Inferior parietal cortex (tissue), 1 donor: ENCODE measurements around the gene PPP3R2.
"Not testable (repeated sequence)": the region's sequence is repeated elsewhere in the genome, so short reads cannot be mapped to it uniquely, and the experiment has no call there.

Source experiments
- DNase-seq: peaks from one replicate; pipeline ENCODE4 v3.0.0-alpha.2; 2016; ENCODE audit errors: extremely low spot score

Gene PPP3R2

DNA sequence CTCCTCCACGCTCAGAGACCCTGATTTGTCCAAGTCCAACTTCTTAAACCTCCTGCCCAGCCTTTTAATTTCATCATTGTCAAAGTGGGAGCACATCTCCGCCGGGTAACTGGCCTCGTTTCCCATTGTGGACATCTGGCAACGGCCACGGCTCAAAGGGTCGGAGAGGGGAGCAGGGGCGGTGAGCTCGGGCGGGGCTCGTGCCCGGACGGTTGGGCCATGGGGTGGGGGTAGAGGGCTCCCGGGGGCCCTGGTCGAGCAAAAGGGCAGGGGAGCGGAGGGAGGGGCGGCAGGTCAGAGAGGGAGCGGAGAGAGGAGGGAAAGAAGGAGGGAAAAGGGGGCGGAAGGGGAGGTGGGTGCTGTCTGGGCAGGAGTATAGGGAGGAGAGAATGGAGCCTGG lies at the start of gene PPP3R2:
PPP3R2 (minus strand) TSS at position 174 of the 400 bp plus-strand sequence; CDS start at position 126, 48 bp downstream.
- no peak for DNase-seq

DNA sequence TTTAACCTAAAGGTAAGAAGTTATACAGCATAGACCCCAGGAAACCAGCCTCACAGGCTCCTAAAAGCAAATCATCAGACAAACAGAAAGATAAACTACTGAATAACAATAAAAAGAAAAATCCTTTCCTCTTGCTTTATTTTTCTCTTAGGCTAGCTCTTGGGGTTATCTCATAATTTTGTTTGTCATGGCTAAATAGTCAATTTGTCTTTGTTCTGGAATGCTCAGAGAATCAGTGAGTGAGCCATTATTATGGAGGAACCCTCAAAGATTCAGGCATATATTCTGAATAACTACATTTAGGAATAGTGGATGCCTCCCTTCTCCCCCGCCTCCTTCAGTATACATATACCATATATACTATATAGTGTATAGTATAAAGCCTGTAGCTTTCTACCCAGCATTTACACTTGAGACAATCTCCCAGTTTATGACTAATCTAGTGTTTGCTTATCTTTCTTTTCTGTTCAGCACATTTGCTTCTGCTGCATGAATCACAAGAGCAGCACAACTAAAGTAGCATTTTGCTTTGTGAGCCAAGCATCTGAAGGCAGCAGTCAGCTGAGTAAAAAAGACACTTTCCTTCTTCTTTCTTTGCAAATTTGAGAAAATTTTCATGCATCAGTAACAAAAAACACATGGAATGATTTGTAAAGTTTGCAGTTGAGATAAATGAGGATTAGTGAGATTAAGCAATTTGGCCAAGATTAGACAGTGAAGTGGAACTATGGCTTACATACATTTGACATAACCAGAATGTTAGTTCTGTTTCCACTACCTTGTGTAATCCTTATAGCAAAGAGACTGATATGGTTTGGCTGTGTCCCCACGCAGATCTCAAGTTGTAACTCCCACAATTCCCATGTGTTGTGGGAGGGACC lies 45.3 kb upstream of the PPP3R2 start:
- DNase-seq, result peak; percentile 32

DNA sequence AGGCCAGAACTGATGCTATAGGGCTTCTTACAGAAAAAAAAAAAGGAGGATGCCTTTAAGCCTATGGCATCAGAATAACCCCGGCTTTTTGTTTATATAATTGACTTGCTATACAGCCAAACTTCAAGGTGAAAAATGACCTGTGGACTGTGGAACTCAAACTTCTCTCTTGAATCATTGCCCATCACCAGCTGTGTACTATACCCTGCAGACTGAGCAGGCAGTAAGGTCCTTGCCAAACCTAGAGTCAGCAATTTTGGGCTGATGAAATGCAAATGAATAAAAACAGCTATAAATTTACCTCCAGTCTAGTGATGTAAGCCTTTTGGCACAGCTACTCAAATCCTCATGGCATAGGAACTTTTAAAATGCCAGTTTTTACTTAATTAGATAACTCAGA lies 44.5 kb upstream of the PPP3R2 start:
- DNase-seq, result peak; percentile 22

DNA sequence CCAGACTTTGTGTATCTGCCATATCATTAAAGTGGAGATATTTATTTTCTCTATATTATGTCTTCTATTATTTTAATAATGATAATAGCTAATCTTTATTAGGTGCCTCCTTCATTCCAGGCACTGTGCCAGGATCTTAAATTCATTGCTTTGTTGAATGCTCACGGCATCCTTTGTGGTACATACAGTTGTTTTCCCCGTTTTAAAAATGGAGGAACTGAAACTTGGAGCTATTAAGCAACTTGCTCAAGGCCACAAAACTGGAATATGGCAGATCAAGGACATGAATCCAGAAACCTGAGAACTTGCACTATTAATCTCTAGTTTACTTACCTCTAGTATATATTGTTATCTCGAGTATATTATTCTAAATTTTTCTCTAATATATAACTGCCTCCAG lies 41.5 kb upstream of the PPP3R2 start:
- DNase-seq, result no peak

DNA sequence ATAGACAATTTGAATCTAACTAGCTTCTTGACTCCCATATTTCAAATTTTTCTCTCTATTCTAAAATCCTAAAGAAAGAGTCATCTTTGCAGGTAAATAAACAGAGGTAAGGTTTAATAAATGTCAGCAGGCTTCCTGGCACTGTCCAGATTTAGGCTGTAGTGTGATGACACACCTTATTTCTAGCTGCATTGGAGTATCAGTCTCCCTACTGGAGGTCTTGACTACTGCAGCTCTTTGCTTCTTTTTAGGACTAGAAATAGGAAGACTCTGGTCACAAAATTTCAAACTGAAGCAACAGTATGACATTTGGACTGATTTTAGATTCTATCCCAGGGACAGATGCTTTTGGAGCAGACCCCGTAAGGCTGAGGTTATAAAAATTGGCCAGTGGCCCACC lies 40.7 kb upstream of the PPP3R2 start:
- DNase-seq, result no peak

GRCh38 chr9:101634741-101635409 lies 40.1 kb upstream of the PPP3R2 start:
- no peak for DNase-seq

DNA sequence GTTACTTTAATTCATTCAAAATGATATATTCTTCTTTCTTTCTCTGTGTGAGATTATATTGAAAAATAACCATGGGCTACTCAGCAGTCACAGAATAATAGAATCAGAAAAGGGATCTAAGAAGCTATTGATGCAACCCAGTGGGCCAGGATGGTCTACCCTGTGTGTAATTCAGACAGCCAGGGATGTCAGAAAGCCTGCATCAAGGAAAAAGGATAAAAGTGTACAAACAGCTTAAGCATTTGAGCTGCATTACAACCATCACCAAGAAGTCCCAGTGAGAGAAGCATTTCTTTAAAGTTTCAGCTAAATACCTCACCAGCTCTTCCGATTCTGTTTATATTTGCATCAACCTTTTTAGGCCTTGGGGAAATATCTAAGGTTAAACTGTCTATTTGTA lies 37.8 kb upstream of the PPP3R2 start:
- no peak for DNase-seq

- DNase-seq, result no peak
Measured at GRCh38 chr9:101631892-101632291, 37.1 kb upstream of the PPP3R2 start.

- no peak for DNase-seq
Measured at GRCh38 chr9:101629636-101630035, 34.9 kb upstream of the PPP3R2 start.

GRCh38 chr9:101628173-101628572 lies 33.4 kb upstream of the PPP3R2 start:
- DNase-seq, result no peak

DNA sequence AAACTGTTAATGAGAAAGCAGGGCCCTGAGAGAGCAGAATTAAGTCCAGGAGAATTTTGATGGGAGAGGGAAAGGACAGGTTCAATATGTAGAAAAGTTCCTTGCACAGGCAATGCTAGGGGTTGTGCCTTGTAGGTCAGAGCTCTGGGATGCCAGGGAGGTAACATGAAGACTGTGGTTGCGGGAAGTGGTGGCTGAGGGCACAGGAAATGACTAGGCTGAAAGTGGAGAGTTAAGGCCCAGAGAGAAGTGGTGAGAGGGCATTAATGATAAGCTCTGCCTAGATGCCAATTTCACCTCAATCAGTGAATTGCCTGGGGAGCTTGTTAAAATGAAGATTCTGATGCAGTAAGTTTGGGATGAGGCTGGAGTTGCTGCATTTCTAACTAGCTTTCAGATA lies 31.5 kb upstream of the PPP3R2 start:
- no peak for DNase-seq

- DNase-seq, result no peak
Measured at GRCh38 chr9:101625876-101626275, 31.1 kb upstream of the PPP3R2 start.

DNA sequence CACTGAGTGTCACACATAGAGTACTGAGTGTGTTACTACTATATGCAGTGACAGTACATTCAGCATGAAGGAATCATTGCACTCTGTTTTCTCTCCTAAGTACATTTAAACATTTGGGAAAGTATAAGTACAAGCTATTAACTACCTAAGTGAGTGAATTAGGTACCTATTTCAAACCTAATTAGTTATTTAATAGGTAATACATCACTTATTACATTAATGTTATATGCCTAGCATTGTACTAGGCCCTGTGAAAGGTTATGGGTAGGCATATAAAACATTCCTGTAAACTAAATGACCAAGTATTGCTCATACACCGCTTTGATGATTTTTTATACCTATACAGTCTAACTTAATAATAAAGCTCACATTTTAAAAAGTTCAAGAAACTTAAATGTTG lies 25.7 kb upstream of the PPP3R2 start:
- no peak for DNase-seq

GRCh38 chr9:101618698-101619097 lies 23.9 kb upstream of the PPP3R2 start:
- no peak for DNase-seq

GRCh38 chr9:101605547-101605946 lies 10.8 kb upstream of the PPP3R2 start:
- no peak for DNase-seq

- DNase-seq, result no peak
Measured at GRCh38 chr9:101604296-101604695, 9.5 kb upstream of the PPP3R2 start.

DNA sequence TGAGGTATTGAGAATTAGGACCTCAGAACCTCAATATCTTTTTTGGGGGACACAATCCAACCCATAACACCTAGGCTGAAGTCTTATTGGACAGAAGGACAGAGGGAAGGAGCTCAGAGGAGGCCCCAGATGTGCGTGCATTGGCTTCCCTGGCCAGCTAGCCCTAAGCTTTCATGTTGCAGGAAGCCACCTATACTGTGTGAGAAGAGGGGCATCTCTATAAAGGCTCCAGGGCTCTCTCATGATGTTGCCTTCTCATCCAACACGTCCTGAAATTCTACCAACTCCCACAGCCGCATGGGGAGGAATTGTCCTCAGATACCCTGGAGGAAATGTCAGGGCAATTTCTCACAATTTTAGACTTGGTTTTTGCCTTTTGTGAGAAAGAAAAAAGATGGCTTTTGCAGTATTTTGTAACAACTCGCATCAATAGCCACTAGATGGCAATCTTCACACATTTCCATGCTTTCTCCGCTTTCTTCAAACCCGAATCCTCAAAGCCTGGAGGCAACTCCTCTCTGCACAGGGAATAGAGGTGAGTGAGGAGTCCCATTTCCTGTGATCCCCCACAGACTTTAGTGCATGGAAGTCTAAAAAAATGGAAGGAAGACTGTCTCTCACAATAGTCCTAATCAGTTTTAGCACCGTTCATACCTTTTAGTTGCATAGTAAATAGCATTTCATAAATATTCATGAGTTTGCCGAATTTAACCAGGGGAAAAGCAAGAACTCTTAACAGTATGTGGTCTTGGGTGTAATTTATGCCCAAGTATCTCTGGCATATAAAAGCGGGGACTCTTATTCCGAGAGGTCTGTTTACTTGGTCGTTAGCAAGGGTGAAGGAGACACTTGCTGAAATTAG lies 7.4 kb upstream of the PPP3R2 start:
- peak; percentile 86 for DNase-seq

DNA sequence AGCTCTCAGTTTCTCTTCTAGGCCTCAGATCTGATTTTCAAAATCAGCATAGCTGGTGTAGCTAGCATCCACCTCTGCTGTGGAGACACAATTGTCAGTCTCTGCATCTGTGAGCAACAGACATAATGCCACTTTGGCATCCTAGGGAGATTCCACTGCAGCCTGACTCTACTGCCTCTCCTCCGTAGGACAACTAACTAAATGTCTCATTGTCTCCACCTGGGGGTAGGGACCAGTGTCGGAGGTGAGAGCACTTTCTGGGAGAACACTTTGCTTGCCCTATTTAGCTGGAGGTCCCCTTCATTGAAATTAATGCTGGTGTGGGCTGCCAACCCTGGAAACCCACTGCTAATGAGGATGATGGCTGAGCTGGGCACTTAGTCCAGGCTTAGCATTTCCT lies 1.4 kb downstream of the PPP3R2 start:
- DNase-seq, result no peak

DNA sequence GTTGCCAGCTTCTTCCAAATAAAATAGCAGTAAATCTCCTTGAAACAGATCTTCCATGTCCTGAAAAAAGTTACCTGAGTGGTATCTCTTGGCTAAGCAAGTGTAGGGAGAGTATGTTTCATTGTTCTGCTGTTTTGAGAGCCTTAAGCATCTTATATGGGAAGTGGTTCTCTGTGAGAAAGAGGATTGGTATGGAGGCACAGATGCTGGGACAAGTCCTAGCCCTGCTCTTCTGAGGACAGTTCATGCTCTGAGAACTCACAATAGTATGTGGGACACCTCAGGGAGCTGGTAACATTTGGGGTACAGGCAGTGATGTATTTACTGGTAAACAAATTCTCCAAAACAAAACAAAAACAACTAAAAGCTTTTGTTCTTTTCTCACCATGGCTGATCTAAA lies 2.0 kb downstream of the PPP3R2 start:
- DNase-seq, result no peak

GRCh38 chr9:101591787-101592446 lies 2.9 kb downstream of the PPP3R2 start:
- no peak for DNase-seq

DNA sequence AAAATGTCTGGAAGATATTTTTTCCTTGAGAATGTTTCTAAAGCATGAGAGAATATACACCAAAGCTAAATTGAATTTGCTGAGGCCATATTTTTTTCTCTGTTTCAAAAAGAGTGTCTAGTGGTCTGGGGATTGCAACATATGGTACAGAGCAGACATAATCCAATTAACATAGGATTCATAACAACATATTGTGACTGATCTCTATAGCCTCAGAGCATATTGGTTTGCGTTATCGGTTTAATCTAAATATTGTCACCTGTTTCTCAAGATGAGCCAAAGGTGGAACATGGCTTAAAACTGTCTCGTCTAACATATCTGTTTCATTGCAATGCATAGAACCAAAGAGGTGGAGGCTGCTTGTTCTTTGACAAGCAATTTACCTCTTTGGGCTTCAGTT lies 3.9 kb downstream of the PPP3R2 start:
- DNase-seq, result no peak

GRCh38 chr9:101590074-101590473 lies 4.7 kb downstream of the PPP3R2 start:
- not testable (repeated sequence) for DNase-seq
